Gastrocnemius medialis (tissue), 4 donors: Measurements from ENCODE around the gene WRAP73. TPM values are rescaled to one million over a fixed set of nuclear protein-coding genes. Genes with fewer than 3 reads are reported as not detected.

Experiments
- ATAC-seq, 2 donors: fragments of 150-250 bp; one replicate each; pipeline ENCODE4 v1.9.1; 2016
- DNase-seq, 2 donors: peaks; one replicate each; pipeline ENCODE4 v3.0.0-alpha.2; 2019
- H3K27ac ChIP-seq, 4 donors: fragments of 200-600 bp; sonication (generic); 1 replicate in 1 of 4; 2 replicates in 3 of 4; pipeline ENCODE4 v1.5.1; 2016 to 2018; ENCODE audit warnings: mild to moderate bottlenecking in 2 of 4, moderate library complexity in 1 of 4
- H3K27me3 ChIP-seq, 3 donors: fragments of 200-600 bp; sonication (generic) in 2 of 3; 1 replicate in 1 of 3; 2 replicates in 2 of 3; pipeline versions ENCODE4 v1.5.1 to v1.6.0; 2016 to 2019; ENCODE audit warnings: mild to moderate bottlenecking in 1 of 3, moderate library complexity in 1 of 3
- H3K36me3 ChIP-seq, 2 donors: fragments of 200-600 bp; sonication (generic) in 1 of 2; one replicate each; pipeline ENCODE4 v1.5.1; 2017 to 2018
- H3K4me1 ChIP-seq, 2 donors: fragments of 200-600 bp; sonication (generic) in 1 of 2; one replicate each; pipeline ENCODE4 v1.5.1; 2016 to 2017; ENCODE audit warnings: mild to moderate bottlenecking in 2 of 2
- H3K4me3 ChIP-seq, 4 donors: fragments of 200-600 bp; sonication (generic) in 3 of 4; 1 replicate in 1 of 4; 2 replicates in 3 of 4; pipeline ENCODE4 v1.5.1; 2016 to 2019; ENCODE audit warnings: mild to moderate bottlenecking in 2 of 4
- H3K9me3 ChIP-seq, 3 donors: fragments of 200-600 bp; sonication (generic) in 2 of 3; 1 replicate in 1 of 3; 2 replicates in 2 of 3; pipeline ENCODE4 v1.5.1; 2016 to 2019
- CTCF ChIP-seq, 5 experiments: fragments of 450-650 bp in 3 of 5; fragments of 200-600 bp in 2 of 5; sonication (generic) in 2 of 5; IDR thresholded peaks in 4 of 5; conservative IDR thresholded peaks in 1 of 5; 1 replicate in 4 of 5; 2 replicates in 1 of 5; pipeline ENCODE4 v1.5.1; 2016 to 2019; ENCODE audit warnings: antibody characterized with exemption in 5 of 5, mild to moderate bottlenecking in 3 of 5, moderate library complexity in 3 of 5
- POLR2A ChIP-seq, 2 donors: fragments of 450-650 bp; IDR thresholded peaks; one replicate each; pipeline ENCODE4 v1.6.1; 2017; ENCODE audit warnings: antibody characterized with exemption in 2 of 2, mild to moderate bottlenecking in 2 of 2, moderate library complexity in 2 of 2
- in situ Hi-C, 4 donors: fragments of 200-750 bp; cut with MboI; loops; one replicate each; pipeline versions ENCODE4 v1.15.0 to v1.8.0; 2017; ENCODE audit warnings: low sequenced_read_pairs in 4 of 4
- intact Hi-C: fragments of 100-400 bp; cut with DNase I; formaldehyde crosslinking; loops from one replicate; pipeline ENCODE4 v1.15.1; 2023; ENCODE audit warnings: low total_unique reads
- total RNA-seq, 4 donors: library from RNA; depleted of rRNA; stranded (reverse); fragments of >200 nt; gene quantifications; one replicate each; pipeline versions ENCODE4 v1.1.0 to v1.2.3, GENCODE V29; 2016

WRAP73 gene
- total RNA-seq, 4 donors from 2014 or later: 12.7 to 16.1 (median 14.2) TPM

- TF ChIP-seq CTCF (IDR thresholded peaks at IDR 0.05 in 4 of 5, conservative IDR thresholded peaks at IDR 0.05 in 1 of 5) (no peak), POLR2A (IDR thresholded peaks at IDR 0.05) (no peak)
- H3K27ac ChIP-seq: no peak within 1 kb of the TSS
- peaks cover 11 to 21% of the 10 kb centered on the region in 2 donors for H3K4me1 ChIP-seq
- peak within 1 kb of the TSS; percentile 16 to 78 (median 30) for H3K4me3 ChIP-seq
- in situ Hi-C loops (no loop called here), intact Hi-C loops (no loop called here)
- DNase-seq: no peak
- no peaks in the 10 kb centered on the region for H3K9me3 ChIP-seq
- peaks cover 45 to 54% (median 53%) of the 10 kb centered on the region in 3 donors for H3K27me3 ChIP-seq
- H3K36me3 ChIP-seq: peaks cover 0 to 4% of the 10 kb centered on the region in 2 donors
- ATAC-seq: no peak
Measured at GRCh38 chr1:3651930-3652547, 2.1 kb upstream of the WRAP73 start, which contains the start of gene TP73. Gene TP73, plus strand, starts transcription at chr1:3652516. Its CDS starts 29,850 bp downstream, at chr1:3682366.

GRCh38 chr1:3651026-3651929 lies 1.4 kb upstream of the WRAP73 start:
- H3K27me3 ChIP-seq: peaks cover 45 to 52% (median 48%) of the 10 kb centered on the region in 3 donors
- no peak for DNase-seq

GRCh38 chr1:3650248-3651025 lies 534 bp upstream of the WRAP73 start:
- Histone ChIP-seq H3K27me3 (peaks cover 45 to 48% (median 47%) of the 10 kb centered on the region in 3 donors), H3K4me3 (peak overlapping the region; percentile 78 to 93 (median 90)), H3K36me3 (peaks cover 0 to 19% of the 10 kb centered on the region in 2 donors), H3K9me3 (no peaks in the 10 kb centered on the region), H3K4me1 (peaks cover 11 to 21% of the 10 kb centered on the region in 2 donors), H3K27ac (no peak overlapping the region)
- in situ Hi-C loops (no loop called here), intact Hi-C loops (loop anchor here (1.0 kb wide), 1 partner anchor 26 kb away; no protein-coding TSS in a partner anchor)
- no peak for TF ChIP-seq POLR2A (IDR thresholded peaks at IDR 0.05)
- no peak for TF ChIP-seq CTCF (IDR thresholded peaks at IDR 0.05 in 4 of 5, conservative IDR thresholded peaks at IDR 0.05 in 1 of 5)
- no peak for DNase-seq
- ATAC-seq: no peak

More at GRCh38 chr1:3651026-3651929, 1.4 kb upstream of the WRAP73 start:
- H3K9me3 ChIP-seq: no peaks in the 10 kb centered on the region
- H3K36me3 ChIP-seq: peaks cover 0 to 12% of the 10 kb centered on the region in 2 donors
- TF ChIP-seq POLR2A (IDR thresholded peaks at IDR 0.05) (no peak), CTCF (IDR thresholded peaks at IDR 0.05 in 4 of 5, conservative IDR thresholded peaks at IDR 0.05 in 1 of 5) (no peak)
- no peak overlapping the region for H3K27ac ChIP-seq
- no peak for ATAC-seq
- intact Hi-C loops: no loop called here
- peak overlapping the region in 3 of 4 donors; percentile 16 to 93 (median 78) for H3K4me3 ChIP-seq
- H3K4me1 ChIP-seq: peaks cover 11 to 21% of the 10 kb centered on the region in 2 donors
- in situ Hi-C loops: no loop called here

- Histone ChIP-seq H3K4me3 (no peak overlapping the region), H3K9me3 (no peaks in the 10 kb centered on the region), H3K27me3 (peaks cover 13 to 15% (median 14%) of the 10 kb centered on the region in 3 donors), H3K4me1 (peaks cover 11 to 21% of the 10 kb centered on the region in 2 donors), H3K36me3 (peaks cover 0 to 24% of the 10 kb centered on the region in 2 donors), H3K27ac (no peak overlapping the region)
- TF ChIP-seq CTCF (IDR thresholded peaks at IDR 0.05 in 4 of 5, conservative IDR thresholded peaks at IDR 0.05 in 1 of 5): no peak
- TF ChIP-seq POLR2A (IDR thresholded peaks at IDR 0.05): no peak
- in situ Hi-C loops: no loop called here
- DNase-seq: no peak
- intact Hi-C loops: no loop called here
- ATAC-seq: no peak
Measured at GRCh38 chr1:3646596-3646995, 3.3 kb downstream of the WRAP73 start.
